Measurements from ENCODE around the gene CLDN5.

Gene CLDN5

DNA sequence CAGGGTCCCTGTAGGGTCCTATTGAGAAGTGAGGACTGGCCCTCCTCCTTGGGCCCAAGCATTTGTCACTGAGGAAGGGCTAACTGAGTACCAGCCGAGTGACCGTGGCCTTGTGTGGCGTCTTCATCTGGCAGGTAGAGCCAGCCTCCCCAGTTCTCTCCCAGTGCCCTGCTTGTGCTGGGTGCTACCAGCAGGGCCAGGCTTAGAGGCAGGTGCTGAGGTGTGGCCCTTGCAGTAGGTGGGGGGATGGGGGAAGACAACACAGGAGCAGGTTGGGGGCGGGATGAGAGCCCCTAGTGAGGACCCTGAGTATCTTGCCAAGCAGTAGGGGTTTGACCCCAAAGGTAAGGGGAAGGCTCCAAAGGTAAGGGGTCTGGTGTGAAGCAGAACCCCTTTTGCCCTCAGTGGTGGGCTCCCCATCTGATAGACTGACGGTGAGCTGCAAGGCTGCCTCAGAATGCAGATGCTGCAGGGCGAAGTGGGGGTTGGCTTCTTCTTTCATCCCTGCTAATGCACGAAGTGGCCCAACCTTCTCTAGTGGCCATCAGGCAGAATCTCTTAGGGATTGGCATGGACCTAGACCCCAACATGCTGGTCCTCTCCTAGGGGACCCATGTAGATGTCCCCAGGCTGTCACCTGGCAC lies 24.9 kb downstream of the CLDN5 start:
- Histone ChIP-seq H2AFZ (ENCODE audit: low read length) (no peak overlapping the region), H3K27ac (ENCODE audit: low read length) (no peak overlapping the region), H3K36me3 (replicated peaks; ENCODE audit: insufficient read depth, low read length) (0 out of 2 replicates have a peak, but pooled peaks cover 3% of the 10 kb centered on the region), H3K9me3 (replicated peaks; ENCODE audit: insufficient read depth, low read length) (no peaks in the 10 kb centered on the region), H3K79me2 (ENCODE audit: low read length) (no peaks in the 10 kb centered on the region), H3F3A (ENCODE audit: insufficient read depth, low read length) (no peaks in the 10 kb centered on the region), H4K20me1 (ENCODE audit: insufficient read depth, low read length) (no peaks in the 10 kb centered on the region), H3K4me3 (ENCODE audit: low read length) (no peak overlapping the region), H3K9me2 (replicated peaks; ENCODE audit: insufficient read depth, low read length) (no peaks in the 10 kb centered on the region), H3K9ac (ENCODE audit: low read length) (no peak overlapping the region), H3K4me1 (ENCODE audit: low read length) (no peaks in the 10 kb centered on the region), H3K4me2 (ENCODE audit: low read depth, low read length) (no peak overlapping the region), H3K27me3 (replicated peaks; ENCODE audit: insufficient read depth, low read length) (no peaks in the 10 kb centered on the region)
- no peak for DNase-seq
- TF ChIP-seq EZH2 (optimal IDR thresholded peaks at IDR 0.05; ENCODE audit: low read depth, low read length) = no peak
- TF ChIP-seq EZH2phosphoT487 (IDR thresholded peaks at IDR 0.05; ENCODE audit: low read length) = no peak
- TF ChIP-seq, protein P1, sequence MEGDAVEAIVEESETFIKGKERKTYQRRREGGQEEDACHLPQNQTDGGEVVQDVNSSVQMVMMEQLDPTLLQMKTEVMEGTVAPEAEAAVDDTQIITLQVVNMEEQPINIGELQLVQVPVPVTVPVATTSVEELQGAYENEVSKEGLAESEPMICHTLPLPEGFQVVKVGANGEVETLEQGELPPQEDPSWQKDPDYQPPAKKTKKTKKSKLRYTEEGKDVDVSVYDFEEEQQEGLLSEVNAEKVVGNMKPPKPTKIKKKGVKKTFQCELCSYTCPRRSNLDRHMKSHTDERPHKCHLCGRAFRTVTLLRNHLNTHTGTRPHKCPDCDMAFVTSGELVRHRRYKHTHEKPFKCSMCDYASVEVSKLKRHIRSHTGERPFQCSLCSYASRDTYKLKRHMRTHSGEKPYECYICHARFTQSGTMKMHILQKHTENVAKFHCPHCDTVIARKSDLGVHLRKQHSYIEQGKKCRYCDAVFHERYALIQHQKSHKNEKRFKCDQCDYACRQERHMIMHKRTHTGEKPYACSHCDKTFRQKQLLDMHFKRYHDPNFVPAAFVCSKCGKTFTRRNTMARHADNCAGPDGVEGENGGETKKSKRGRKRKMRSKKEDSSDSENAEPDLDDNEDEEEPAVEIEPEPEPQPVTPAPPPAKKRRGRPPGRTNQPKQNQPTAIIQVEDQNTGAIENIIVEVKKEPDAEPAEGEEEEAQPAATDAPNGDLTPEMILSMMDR (IDR thresholded peaks at IDR 0.05; ENCODE audit: low read length) = no peak

DNA sequence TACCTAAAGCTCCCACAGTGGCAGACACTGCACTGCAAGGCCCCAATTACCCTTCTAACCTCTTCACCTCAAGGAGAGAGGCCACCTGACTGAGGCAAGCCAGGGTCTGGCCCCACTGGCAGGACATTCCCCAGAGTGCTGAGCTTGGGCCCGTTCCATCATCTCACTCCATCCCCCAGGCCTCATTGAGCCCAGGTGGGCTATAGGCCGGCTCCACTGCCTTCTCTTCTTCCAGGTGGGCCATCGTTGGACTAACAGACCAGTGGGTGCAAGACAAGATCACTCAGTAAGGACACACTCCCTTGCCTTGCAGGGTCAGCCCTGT lies 25.4 kb downstream of the CLDN5 start:
- Histone ChIP-seq H3F3A (ENCODE audit: insufficient read depth, low read length) (no peaks in the 10 kb centered on the region), H3K9me3 (replicated peaks; ENCODE audit: insufficient read depth, low read length) (no peaks in the 10 kb centered on the region), H3K27me3 (replicated peaks; ENCODE audit: insufficient read depth, low read length) (no peaks in the 10 kb centered on the region), H2AFZ (ENCODE audit: low read length) (no peak overlapping the region), H3K36me3 (replicated peaks; ENCODE audit: insufficient read depth, low read length) (0 out of 2 replicates have a peak, but pooled peaks cover 3% of the 10 kb centered on the region), H3K9ac (ENCODE audit: low read length) (no peak overlapping the region), H3K79me2 (ENCODE audit: low read length) (no peaks in the 10 kb centered on the region), H3K27ac (ENCODE audit: low read length) (no peak overlapping the region), H3K4me3 (ENCODE audit: low read length) (no peak overlapping the region), H3K9me2 (replicated peaks; ENCODE audit: insufficient read depth, low read length) (no peaks in the 10 kb centered on the region), H4K20me1 (ENCODE audit: insufficient read depth, low read length) (no peaks in the 10 kb centered on the region), H3K4me2 (ENCODE audit: low read depth, low read length) (no peak overlapping the region), H3K4me1 (ENCODE audit: low read length) (no peaks in the 10 kb centered on the region)
- no peak for TF ChIP-seq EZH2phosphoT487 (IDR thresholded peaks at IDR 0.05; ENCODE audit: low read length)
- TF ChIP-seq EZH2 (optimal IDR thresholded peaks at IDR 0.05; ENCODE audit: low read depth, low read length) = no peak
- TF ChIP-seq, protein P1 (IDR thresholded peaks at IDR 0.05; ENCODE audit: low read length) = no peak
- no peak for DNase-seq

DNA sequence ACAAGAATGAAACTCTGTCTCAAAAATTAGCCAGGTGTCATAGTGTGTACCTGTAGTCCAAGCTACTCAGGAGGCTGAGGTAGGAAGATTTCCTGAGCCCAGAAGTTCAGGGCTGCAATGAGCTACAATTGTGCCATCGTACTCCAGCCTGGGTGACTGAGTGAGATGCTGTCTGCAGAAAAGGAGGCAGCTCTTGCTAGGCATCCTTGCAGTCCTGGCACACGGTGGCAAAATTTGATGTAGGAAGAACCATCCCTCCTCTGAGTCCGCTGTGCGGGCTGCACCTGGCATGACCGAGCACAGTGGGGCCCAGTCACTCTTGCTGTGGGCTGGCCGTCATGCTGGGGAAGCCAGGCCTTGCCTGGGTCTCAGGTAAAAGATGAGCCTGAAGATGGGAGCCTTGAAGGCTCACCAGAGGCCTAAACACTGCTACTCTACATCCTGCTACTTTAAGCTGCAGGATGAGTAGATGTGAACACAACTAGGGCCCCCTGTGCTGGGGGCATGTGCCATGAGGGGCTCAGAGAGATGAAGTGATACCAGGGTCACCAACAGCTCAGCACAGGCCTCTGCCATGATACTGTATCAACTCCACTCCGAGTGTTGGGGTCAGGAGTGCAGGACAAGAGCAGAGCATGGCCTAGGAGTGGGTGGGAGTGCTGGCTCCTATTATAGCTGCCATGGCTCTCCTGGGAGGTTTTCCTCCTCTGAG lies 25.9 kb downstream of the CLDN5 start:
- H3K4me3 ChIP-seq (ENCODE audit: low read length) = no peak overlapping the region
- H3K9ac ChIP-seq (ENCODE audit: low read length) = no peak overlapping the region
- no peak overlapping the region for H3K27ac ChIP-seq (ENCODE audit: low read length)
- no peaks in the 10 kb centered on the region for H3K4me1 ChIP-seq (ENCODE audit: low read length)
- no peaks in the 10 kb centered on the region for H3K27me3 ChIP-seq (replicated peaks; ENCODE audit: insufficient read depth, low read length)
- H2AFZ ChIP-seq (ENCODE audit: low read length) = no peak overlapping the region
- no peaks in the 10 kb centered on the region for H3F3A ChIP-seq (ENCODE audit: insufficient read depth, low read length)
- DNase-seq = no peak
- H4K20me1 ChIP-seq (ENCODE audit: insufficient read depth, low read length) = no peaks in the 10 kb centered on the region
- no peaks in the 10 kb centered on the region for H3K9me3 ChIP-seq (replicated peaks; ENCODE audit: insufficient read depth, low read length)
- no peak overlapping the region for H3K4me2 ChIP-seq (ENCODE audit: low read depth, low read length)
- H3K9me2 ChIP-seq (replicated peaks; ENCODE audit: insufficient read depth, low read length) = no peaks in the 10 kb centered on the region
- TF ChIP-seq EZH2phosphoT487 (IDR thresholded peaks at IDR 0.05; ENCODE audit: low read length) (no peak), EZH2 (optimal IDR thresholded peaks at IDR 0.05; ENCODE audit: low read depth, low read length) (no peak)
- TF ChIP-seq, protein P1 (IDR thresholded peaks at IDR 0.05; ENCODE audit: low read length) = no peak
- H3K36me3 ChIP-seq (replicated peaks; ENCODE audit: insufficient read depth, low read length) = 0 out of 2 replicates have a peak, but pooled peaks cover 3% of the 10 kb centered on the region
- no peaks in the 10 kb centered on the region for H3K79me2 ChIP-seq (ENCODE audit: low read length)
